Measurements from ENCODE around the gene NEB.

The NEB gene

GRCh38 chr2:151470556-151470955 is 263.7 kb downstream of the NEB start:
- no peak for DNase-seq (ENCODE audit: low read depth)

GRCh38 chr2:151465771-151466170 is 268.5 kb downstream of the NEB start:
- DNase-seq (ENCODE audit: low read depth): no peak

- DNase-seq (ENCODE audit: low read depth): no peak
These were observed 274.9 kb downstream of the NEB start for GRCh38 chr2:151459358-151459757.

GRCh38 chr2:151439127-151439526 is 295.1 kb downstream of the NEB start:
- no peak for DNase-seq (ENCODE audit: low read depth)

- no peak for DNase-seq (ENCODE audit: low read depth)
These were observed 295.8 kb downstream of the NEB start for GRCh38 chr2:151438506-151438905.

GRCh38 chr2:151437630-151438029 is 296.6 kb downstream of the NEB start:
- no peak for DNase-seq (ENCODE audit: low read depth)
